Measurements from ENCODE around the gene LRIT3. TPM values are rescaled to one million over a fixed set of nuclear protein-coding genes. Genes with fewer than 3 reads are reported as not detected.
A peak's percentile ranks its signal among the peaks of the same experiment; 100 is the strongest.

Gene LRIT3
- total and polyA plus RNA-seq, 2 experiments from 2014 or later = 0.13 TPM; not detected in 1

DNA sequence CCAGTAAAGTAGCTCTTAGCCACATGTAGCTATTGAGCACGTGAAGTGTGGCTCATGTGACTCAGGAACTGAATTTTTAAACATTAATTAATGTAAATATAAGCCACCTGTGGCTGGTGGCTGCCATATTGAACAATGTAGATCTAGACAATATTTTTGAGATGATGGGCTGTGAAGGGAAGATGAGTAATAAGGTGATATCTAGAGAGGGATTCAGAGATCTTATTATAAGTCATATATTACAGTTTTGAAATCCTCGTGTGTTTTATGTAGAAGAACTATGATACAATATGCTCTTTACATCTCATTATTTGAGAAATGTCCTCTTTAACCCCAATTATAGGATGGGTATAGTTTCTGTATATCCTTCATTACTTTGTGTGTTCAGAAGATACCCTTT lies 26.7 kb upstream of the LRIT3 start:
- no peaks in the 10 kb centered on the region for H3K9me2 ChIP-seq (replicated peaks; ENCODE audit: insufficient read depth)

GRCh38 chr4:109826719-109827118 lies 21.2 kb upstream of the LRIT3 start:
- Histone ChIP-seq H3K4me1 (ENCODE audit: insufficient read depth) (no peaks in the 10 kb centered on the region), H3K4me3 (no peak overlapping the region), H3K27ac (no peak overlapping the region), H4K20me1 (ENCODE audit: insufficient read depth, poor library complexity, severe bottlenecking) (no peaks in the 10 kb centered on the region), H3K9me3 (ENCODE audit: low read depth) (no peaks in the 10 kb centered on the region), H3K36me3 (replicated peaks; ENCODE audit: insufficient read depth, low read depth) (no peaks in the 10 kb centered on the region), H3K4me2 (no peak overlapping the region), H3K79me2 (no peaks in the 10 kb centered on the region), H3K27me3 (no peaks in the 10 kb centered on the region), H2AFZ (no peak overlapping the region), H3K9me2 (replicated peaks; ENCODE audit: insufficient read depth) (no peaks in the 10 kb centered on the region)
- TF ChIP-seq EZH2 (IDR thresholded peaks at IDR 0.05; ENCODE audit: borderline replicate concordance) = no peak
- TF ChIP-seq, protein P1, sequence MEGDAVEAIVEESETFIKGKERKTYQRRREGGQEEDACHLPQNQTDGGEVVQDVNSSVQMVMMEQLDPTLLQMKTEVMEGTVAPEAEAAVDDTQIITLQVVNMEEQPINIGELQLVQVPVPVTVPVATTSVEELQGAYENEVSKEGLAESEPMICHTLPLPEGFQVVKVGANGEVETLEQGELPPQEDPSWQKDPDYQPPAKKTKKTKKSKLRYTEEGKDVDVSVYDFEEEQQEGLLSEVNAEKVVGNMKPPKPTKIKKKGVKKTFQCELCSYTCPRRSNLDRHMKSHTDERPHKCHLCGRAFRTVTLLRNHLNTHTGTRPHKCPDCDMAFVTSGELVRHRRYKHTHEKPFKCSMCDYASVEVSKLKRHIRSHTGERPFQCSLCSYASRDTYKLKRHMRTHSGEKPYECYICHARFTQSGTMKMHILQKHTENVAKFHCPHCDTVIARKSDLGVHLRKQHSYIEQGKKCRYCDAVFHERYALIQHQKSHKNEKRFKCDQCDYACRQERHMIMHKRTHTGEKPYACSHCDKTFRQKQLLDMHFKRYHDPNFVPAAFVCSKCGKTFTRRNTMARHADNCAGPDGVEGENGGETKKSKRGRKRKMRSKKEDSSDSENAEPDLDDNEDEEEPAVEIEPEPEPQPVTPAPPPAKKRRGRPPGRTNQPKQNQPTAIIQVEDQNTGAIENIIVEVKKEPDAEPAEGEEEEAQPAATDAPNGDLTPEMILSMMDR (IDR thresholded peaks at IDR 0.05; ENCODE audit: poor library complexity) = peak; percentile 59
- TF ChIP-seq EZH2phosphoT487 (IDR thresholded peaks at IDR 0.05; ENCODE audit: low read depth, severe bottlenecking, unreplicated experiment) = no peak
- DNase-seq (ENCODE audit: low spot score) = peak; percentile 13

More for the DNA sequence above, 26.7 kb upstream of the LRIT3 start:
- WGBS (ENCODE audit: low lambda C conversion rate, missing lambda C conversion rate) = 94% methylated on average over 2 of the region's 2 CpGs
- no peak overlapping the region for H3K4me3 ChIP-seq
- no peak for DNase-seq (ENCODE audit: low spot score)
- peaks cover 11% of the 10 kb centered on the region for H3K4me1 ChIP-seq (ENCODE audit: insufficient read depth)
- peaks cover 35% of the 10 kb centered on the region for H3K79me2 ChIP-seq
- no peak overlapping the region for H3K27ac ChIP-seq
- H4K20me1 ChIP-seq (ENCODE audit: insufficient read depth, poor library complexity, severe bottlenecking) = peaks cover 4% of the 10 kb centered on the region
- H3K27me3 ChIP-seq = no peaks in the 10 kb centered on the region
- H3K9me3 ChIP-seq (ENCODE audit: low read depth) = no peaks in the 10 kb centered on the region
- no peaks in the 10 kb centered on the region for H3K36me3 ChIP-seq (replicated peaks; ENCODE audit: insufficient read depth, low read depth)
- H2AFZ ChIP-seq = no peak overlapping the region
- H3K4me2 ChIP-seq = no peak overlapping the region
- no peak for TF ChIP-seq EZH2phosphoT487 (IDR thresholded peaks at IDR 0.05; ENCODE audit: low read depth, severe bottlenecking, unreplicated experiment)
- TF ChIP-seq EZH2 (IDR thresholded peaks at IDR 0.05; ENCODE audit: borderline replicate concordance) = no peak
- TF ChIP-seq, protein P1 (IDR thresholded peaks at IDR 0.05; ENCODE audit: poor library complexity) = no peak

DNA sequence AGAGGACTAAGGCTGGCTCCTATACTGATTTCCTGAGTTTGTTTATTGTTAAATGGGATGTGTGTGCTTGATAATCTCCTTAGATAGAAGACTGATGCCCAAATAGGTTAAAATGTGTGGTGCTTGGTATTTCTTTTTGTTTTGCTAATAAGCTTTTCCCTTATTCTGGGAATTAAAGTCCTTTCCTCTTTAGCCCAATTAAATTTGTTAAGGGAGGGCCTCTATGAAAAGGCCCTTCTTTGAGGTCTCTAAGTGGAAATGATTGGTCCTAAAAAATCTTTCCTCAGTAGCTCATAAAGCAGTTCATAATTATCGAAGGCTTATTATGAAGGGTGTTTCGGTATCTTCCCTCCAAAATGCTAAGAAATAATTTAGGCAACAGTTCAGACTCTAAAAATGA lies 20.2 kb upstream of the LRIT3 start, which contains the start of gene RRH:
Gene RRH (plus strand): TSS at position 301 of the 400 bp plus-strand sequence. CDS start 56 bp downstream, at position 357.
- Histone ChIP-seq H3K9me3 (ENCODE audit: low read depth) (no peaks in the 10 kb centered on the region), H3K36me3 (replicated peaks; ENCODE audit: insufficient read depth, low read depth) (no peaks in the 10 kb centered on the region), H2AFZ (no peak within 1 kb of the TSS), H3K4me2 (no peak within 1 kb of the TSS), H3K4me1 (ENCODE audit: insufficient read depth) (no peaks in the 10 kb centered on the region), H4K20me1 (ENCODE audit: insufficient read depth, poor library complexity, severe bottlenecking) (no peaks in the 10 kb centered on the region), H3K4me3 (no peak within 1 kb of the TSS), H3K27me3 (no peaks in the 10 kb centered on the region), H3K9me2 (replicated peaks; ENCODE audit: insufficient read depth) (no peaks in the 10 kb centered on the region), H3K27ac (no peak within 1 kb of the TSS), H3K79me2 (no peaks in the 10 kb centered on the region)
- TF ChIP-seq EZH2phosphoT487 (IDR thresholded peaks at IDR 0.05; ENCODE audit: low read depth, severe bottlenecking, unreplicated experiment) = no peak
- no peak for TF ChIP-seq EZH2 (IDR thresholded peaks at IDR 0.05; ENCODE audit: borderline replicate concordance)
- TF ChIP-seq, protein P1 (IDR thresholded peaks at IDR 0.05; ENCODE audit: poor library complexity) = no peak
- DNase-seq (ENCODE audit: low spot score) = no peak
- WGBS (ENCODE audit: low lambda C conversion rate, missing lambda C conversion rate) = 96% methylated on average over 2 of the region's 2 CpGs

- Histone ChIP-seq H3K36me3 (replicated peaks; ENCODE audit: insufficient read depth, low read depth) (no peaks in the 10 kb centered on the region), H2AFZ (no peak overlapping the region), H3K4me1 (ENCODE audit: insufficient read depth) (no peaks in the 10 kb centered on the region), H3K27ac (no peak overlapping the region), H3K27me3 (no peaks in the 10 kb centered on the region), H3K4me3 (no peak overlapping the region), H4K20me1 (ENCODE audit: insufficient read depth, poor library complexity, severe bottlenecking) (no peaks in the 10 kb centered on the region), H3K4me2 (no peak overlapping the region), H3K9me3 (ENCODE audit: low read depth) (no peaks in the 10 kb centered on the region), H3K79me2 (no peaks in the 10 kb centered on the region), H3K9me2 (replicated peaks; ENCODE audit: insufficient read depth) (no peaks in the 10 kb centered on the region)
- DNase-seq (ENCODE audit: low spot score) = no peak
- TF ChIP-seq, protein P1 (IDR thresholded peaks at IDR 0.05; ENCODE audit: poor library complexity) = no peak
- TF ChIP-seq EZH2 (IDR thresholded peaks at IDR 0.05; ENCODE audit: borderline replicate concordance) (no peak), EZH2phosphoT487 (IDR thresholded peaks at IDR 0.05; ENCODE audit: low read depth, severe bottlenecking, unreplicated experiment) (no peak)
- 96% methylated on average over 4 of the region's 4 CpGs for WGBS (ENCODE audit: low lambda C conversion rate, missing lambda C conversion rate)
Observed at GRCh38 chr4:109833756-109834155, 14.2 kb upstream of the LRIT3 start.

Data from hepatocyte (in vitro differentiated cells).